GM12878 (cell line): ENCODE measurements around the gene FABP6.

ENCODE experiments used
- CEBPB ChIP-seq, 2 experiments: fragments of 150-350 bp in 1 of 2; IDR thresholded peaks; 2 replicates each; pipeline ENCODE4 v1.6.1; 2012 to 2014; ENCODE audit warnings: low read depth in 2 of 2, low read length in 2 of 2, borderline replicate concordance in 1 of 2, inconsistent platforms in 1 of 2
- CTCF ChIP-seq, 3 experiments: IDR thresholded peaks in 2 of 3; conservative IDR thresholded peaks in 1 of 3; 2 replicates each; pipeline ENCODE4 v1.5.1; 2011; ENCODE audit warnings: low read depth in 3 of 3, low read length in 3 of 3, mild to moderate bottlenecking in 3 of 3, control low read depth in 2 of 3, moderate library complexity in 2 of 3, inconsistent platforms in 1 of 3, mixed read lengths in 1 of 3; ENCODE audit not compliant: control insufficient read depth in 2 of 3, insufficient read depth in 1 of 3; ENCODE audit errors: extremely low read depth in 1 of 3
- HDAC2 ChIP-seq: fragments of 200-600 bp; sonication (generic); IDR thresholded peaks from 2 replicates; pipeline ENCODE4 v1.6.1; 2017
- IRF4 ChIP-seq: IDR thresholded peaks from 2 replicates; pipeline ENCODE4 v1.6.1; 2011; ENCODE audit warnings: low read depth, low read length
- PKNOX1 ChIP-seq: fragments of 450-650 bp; IDR thresholded peaks from 2 replicates; pipeline ENCODE4 v1.6.1; 2016; ENCODE audit warnings: mild to moderate bottlenecking
- POLR2AphosphoS2 ChIP-seq: IDR thresholded peaks from 2 replicates; pipeline ENCODE4 v1.6.1; 2011; ENCODE audit warnings: low read depth, mild to moderate bottlenecking, low read length, improper control_type of control experiment, moderate library complexity
- RUNX3 ChIP-seq: IDR thresholded peaks from 2 replicates; pipeline ENCODE4 v1.6.1; 2012; ENCODE audit warnings: low read length, inconsistent platforms
- SREBF2 ChIP-seq: IDR thresholded peaks from 2 replicates; pipeline ENCODE4 v1.6.1; 2012; ENCODE audit warnings: mild to moderate bottlenecking, low read length
- ZNF274 ChIP-seq: IDR thresholded peaks from one replicate; pipeline ENCODE4 v1.8.0; 2011; ENCODE audit not compliant: insufficient read length, insufficient read depth

- TF ChIP-seq RUNX3 (no peak), POLR2AphosphoS2 (no peak), ZNF274 (no peak), SREBF2 (no peak), CTCF (IDR thresholded peaks at IDR 0.05 in 2 of 3, conservative IDR thresholded peaks at IDR 0.05 in 1 of 3; ENCODE audit: control insufficient read depth in 2 of 3, extremely low read depth in 1 of 3, insufficient read depth in 1 of 3, low read depth in 3 of 3, low read length in 3 of 3) (no peak), PKNOX1 (no peak), CEBPB (IDR thresholded peaks at IDR 0.05; ENCODE audit: borderline replicate concordance in 1 of 2, low read depth in 2 of 2, low read length in 2 of 2) (no peak), IRF4 (no peak), HDAC2 (no peak)
These were observed 9.9 kb upstream of the FABP6 start for GRCh38 chr5:160219356-160219755.
